Measurements from ENCODE around the gene KCNN3.

The KCNN3 gene

GRCh38 chr1:154840269-154841176, 29.6 kb downstream of the KCNN3 start:
- no peak for DNase-seq

GRCh38 chr1:154839691-154840090, 30.4 kb downstream of the KCNN3 start:
- no peak for DNase-seq

- no peak for DNase-seq
Observed at GRCh38 chr1:154838988-154839387, 31.1 kb downstream of the KCNN3 start.

- DNase-seq: no peak
Observed at GRCh38 chr1:154838461-154838860, 31.6 kb downstream of the KCNN3 start.

DNA sequence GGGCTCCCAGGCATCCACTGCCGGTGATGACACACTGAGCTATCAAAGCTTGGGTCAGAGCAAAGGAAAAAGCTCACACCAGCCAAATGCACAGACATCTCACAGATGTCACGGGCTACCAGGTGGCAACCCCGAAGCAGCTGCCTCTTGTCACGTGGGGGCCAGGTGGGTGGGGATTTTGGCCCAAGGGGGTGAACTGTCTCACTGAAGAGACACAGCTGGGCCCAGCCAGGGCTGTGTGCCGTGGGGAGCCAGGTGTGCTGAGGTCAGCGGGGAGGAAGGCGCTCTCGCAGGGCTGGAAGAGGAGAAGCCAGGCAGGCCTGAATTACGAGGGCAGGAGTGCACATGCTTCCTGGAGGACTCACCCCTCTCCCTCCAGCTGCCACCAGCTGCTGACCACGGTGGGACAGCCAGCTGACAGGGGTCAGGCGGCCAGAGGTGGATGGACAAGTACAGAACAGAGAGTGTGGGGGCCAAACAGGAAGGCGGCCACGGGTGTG, 32.4 kb downstream of the KCNN3 start:
- no peak for DNase-seq

- DNase-seq: no peak
Observed at GRCh38 chr1:154837034-154837671, 32.9 kb downstream of the KCNN3 start.

DNA sequence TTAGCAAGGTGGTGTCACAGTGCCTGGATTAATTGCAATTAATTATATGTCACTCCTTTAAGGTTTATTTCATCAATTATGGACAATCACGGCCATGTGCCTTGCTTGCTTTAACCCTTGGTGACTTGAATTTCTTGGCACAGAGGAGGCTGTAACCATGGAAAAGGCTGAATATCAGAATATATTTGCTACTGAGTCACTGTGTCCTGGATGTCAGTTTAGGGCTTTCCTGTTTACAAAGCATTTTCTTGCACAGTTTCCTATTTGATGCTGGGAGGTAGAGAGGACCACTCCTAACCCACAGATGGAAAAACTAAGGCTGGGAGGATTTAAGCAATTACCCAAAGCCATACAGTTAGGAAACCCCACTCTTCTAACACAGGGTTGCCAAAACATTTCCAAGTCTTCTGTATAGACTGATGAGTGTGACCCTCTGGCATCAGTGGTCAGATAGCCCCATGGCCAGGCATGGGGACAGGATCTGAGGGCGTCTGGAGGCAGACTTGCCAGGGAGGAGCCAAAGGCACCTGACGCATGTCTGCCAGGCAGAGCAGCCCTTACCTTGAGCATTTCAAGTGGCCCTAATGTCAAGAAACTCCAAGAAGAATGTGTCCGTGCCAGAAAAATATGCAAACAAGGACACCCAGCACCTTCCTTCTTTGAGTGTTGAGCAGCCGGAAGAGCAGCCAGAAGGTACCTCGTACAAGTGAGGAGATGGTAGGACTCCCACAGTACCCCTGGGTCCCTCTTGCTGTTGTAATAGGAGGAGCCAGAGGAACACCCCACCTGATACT, 34.4 kb downstream of the KCNN3 start:
- DNase-seq: no peak

- DNase-seq: no peak
Observed at GRCh38 chr1:154833841-154834240, 36.2 kb downstream of the KCNN3 start.

DNA sequence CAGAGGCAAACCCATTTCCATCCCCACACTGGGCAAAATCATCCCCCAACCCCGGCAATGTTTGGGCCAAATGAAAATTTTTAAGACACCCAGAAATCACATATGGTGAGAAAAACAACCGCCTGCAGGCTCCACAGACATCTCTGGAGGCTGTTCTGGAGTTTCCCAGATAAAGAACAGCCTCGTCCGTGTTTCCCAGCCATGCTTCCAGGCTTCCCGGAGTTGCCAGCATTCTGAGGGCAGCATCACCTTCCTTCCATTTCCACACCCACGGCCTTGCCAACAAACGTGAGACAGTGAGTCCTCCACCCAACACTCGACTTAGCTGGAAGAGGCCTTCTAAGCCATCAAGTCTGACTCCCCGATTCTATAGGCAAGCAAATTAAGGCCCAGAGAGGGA, 36.9 kb downstream of the KCNN3 start:
- DNase-seq: no peak

DNA sequence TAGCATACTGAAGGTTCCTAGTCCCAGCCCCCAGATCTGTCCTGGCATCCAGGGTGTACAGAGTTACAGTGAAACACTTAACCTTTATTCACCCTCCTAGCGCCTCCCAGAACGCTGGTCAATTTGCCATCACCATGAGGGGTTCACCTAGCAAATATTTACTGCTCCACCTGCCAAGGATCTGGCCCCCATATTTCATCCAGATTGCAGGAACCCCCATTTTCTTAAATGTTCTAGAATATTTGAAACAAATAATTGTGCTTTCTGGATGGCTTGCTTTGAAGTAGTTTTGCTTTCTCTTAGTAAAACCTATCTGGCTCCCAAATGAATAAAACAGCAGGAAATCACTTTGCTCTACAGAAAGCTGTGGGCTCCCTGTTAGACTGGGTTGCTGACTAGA, 37.7 kb downstream of the KCNN3 start:
- no peak for DNase-seq

- no peak for DNase-seq
Observed at GRCh38 chr1:154831462-154831861, 38.6 kb downstream of the KCNN3 start.

DNA sequence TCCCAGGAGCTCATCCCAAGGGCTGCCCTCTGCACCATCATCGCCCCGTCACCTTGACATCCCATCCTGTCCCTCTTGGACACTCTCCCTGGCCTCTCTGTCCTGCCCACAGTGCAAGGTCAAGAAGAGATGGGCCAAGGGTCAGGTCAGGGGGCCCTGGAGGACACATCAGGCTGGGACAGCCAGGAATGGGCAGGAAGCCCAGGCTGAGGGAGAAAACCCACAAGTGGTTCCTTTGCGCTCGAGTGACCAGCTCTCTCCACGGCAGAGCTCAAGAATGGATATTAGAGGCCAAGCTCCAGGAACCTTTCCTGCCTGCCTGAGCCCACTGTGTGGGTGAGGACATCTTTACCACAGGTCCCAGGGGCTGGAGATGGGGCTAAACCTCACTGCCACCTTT, 41.0 kb downstream of the KCNN3 start:
- DNase-seq: no peak

GRCh38 chr1:154824179-154825000, 45.7 kb downstream of the KCNN3 start:
- no peak for DNase-seq

DNA sequence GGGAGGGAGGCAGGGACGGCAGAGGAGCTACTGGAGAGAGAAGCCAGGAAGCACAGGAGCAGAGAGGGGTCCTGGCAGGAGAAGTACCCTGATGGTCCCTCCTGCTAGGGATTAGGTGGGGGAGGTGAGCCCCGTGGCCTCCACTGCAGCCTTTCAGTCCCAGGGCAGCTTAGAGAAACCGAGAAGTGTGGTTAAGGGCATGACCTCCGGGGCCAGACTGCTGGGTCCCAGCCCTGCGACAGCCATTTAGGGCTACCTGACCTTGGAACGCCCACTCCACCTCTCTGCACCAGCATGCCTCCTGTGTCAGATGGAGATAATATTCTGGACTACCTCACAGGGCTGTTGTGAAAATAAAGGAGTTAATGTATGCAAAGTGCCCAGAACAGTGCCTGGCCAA, 47.4 kb downstream of the KCNN3 start:
- no peak for DNase-seq

- DNase-seq: no peak
Observed at GRCh38 chr1:154822233-154822632, 47.8 kb downstream of the KCNN3 start.

GRCh38 chr1:154821083-154821482, 49.0 kb downstream of the KCNN3 start:
- DNase-seq: no peak

DNA sequence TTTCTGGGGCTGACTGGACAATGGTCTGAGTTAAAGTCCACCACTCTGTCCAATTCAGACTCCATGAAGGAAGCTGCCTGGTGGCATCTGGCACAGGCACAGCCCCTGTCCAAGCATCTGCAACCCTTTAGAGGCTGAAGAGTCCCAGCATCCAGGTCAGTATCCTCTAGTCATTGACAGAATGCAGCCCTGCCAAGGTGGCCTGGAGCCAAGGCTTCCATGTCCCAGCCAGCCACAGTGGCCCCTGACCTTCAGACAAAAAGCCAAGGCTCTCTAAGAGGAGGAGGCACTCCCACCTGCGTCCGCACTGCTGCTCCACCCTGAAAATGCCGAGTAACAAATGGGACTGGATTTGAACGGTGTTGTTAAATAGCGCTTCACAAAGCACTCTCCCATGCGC, 49.4 kb downstream of the KCNN3 start:
- DNase-seq: no peak

DNA sequence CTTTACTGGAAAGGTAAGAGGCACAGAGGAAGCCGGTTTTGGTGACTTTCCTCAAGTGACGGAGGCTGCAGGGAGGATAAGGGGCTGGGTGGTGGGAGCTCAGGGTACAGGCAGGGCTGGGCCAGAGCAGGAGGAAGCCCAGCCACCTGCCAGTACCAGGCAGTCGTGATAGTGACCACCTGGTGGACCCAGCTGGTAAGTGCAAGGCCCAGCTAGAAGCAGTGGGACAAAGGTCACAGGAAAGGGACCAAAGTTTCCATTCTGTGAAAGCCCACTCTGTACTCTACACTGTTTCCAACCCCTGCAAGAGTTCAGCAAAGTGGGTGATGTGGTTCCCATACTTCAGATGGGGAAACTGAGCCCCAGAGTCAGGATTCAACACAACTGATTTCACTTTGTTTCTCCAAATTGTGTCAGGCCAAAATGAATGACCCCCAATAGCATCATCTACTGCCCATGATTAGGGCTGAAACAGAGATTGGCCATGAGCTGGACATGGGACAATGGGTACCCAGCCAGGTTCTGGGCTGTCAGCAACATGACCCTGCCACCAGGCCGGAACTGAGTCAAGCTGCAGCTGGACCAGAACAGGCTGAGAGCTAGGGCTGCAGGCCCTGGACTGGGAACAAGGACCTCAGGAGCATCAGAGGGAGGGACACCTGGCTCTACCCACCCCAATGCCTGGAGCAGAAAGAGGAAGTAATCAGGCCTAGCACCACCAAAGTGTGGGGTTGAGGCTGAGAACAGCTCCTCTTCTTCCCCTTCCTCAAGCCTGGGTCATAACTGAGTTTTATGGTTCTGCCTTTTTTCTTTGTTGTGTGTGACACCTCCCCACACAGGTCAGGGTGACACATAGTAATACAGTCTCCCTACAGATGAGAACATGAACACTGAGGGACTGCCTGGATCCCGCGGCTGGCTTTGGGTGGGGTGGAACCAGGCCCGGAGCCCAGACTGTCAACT, 50.2 kb downstream of the KCNN3 start:
- no peak for DNase-seq

GRCh38 chr1:154818911-154819310, 51.2 kb downstream of the KCNN3 start:
- DNase-seq: no peak

DNA sequence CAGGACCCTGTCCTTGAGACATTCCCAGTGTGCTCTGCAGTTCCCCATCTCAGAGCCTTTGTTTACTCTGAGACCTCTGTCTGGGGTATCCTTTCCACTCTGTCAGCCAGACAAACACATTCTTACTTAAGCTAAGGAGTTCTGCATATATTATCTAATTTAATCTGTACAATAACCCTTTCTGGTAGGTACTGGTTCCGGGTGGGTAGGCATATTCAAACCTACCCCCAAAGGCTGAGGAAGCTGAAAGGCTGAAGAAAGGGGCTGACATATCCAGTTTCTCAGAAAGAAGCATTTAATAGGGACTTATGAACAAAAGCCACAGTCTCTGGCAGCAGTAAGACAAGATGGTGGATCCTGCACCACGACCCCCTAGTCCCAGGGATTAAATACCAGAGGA, 53.1 kb downstream of the KCNN3 start:
- no peak for DNase-seq

DNA sequence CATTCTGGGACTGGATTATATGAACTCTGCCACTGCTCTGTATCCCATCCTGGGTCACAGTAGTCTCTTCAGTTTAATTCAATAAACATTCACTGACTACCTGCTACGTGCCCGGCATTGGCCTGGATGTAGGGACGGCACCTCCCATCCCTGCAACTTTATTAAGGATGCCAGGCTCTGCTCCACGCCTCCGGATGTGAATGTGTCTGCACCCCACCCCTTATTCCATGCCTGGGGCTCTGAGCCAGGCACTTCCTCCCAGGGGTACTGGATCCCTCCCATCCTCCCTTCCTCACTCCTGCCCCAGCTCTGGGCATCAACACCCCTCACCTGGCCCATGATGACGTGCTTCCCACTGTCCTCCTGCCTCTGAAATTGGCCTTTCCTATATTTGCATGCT, 53.7 kb downstream of the KCNN3 start:
- no peak for DNase-seq
